Glomerular endothelial cell (primary cell): ENCODE measurements around the gene AAK1. TPM values are rescaled to one million over a fixed set of nuclear protein-coding genes. Genes with fewer than 3 reads are reported as not detected.
"Not testable (repeated sequence)": the region's sequence is repeated elsewhere in the genome, so short reads cannot be mapped to it uniquely, and the experiment has no call there.

Experiments
- DNase-seq: peaks from one replicate; pipeline ENCODE4 v3.0.0-alpha.2; 2011; ENCODE audit warnings: low read depth, low spot score; ENCODE audit errors: extremely low read depth
- total RNA-seq: library from RNA; depleted of rRNA; stranded (reverse); fragments of >200 nt; gene quantifications from 2 replicates; pipeline ENCODE4 v1.2.3, GENCODE V29; 2015

AAK1 gene
- total RNA-seq, 1 donor from 2014 or later: 83.4 TPM

- DNase-seq: no peak
Measured at GRCh38 chr2:69628325-69629021, 15.1 kb downstream of the AAK1 start.

DNA sequence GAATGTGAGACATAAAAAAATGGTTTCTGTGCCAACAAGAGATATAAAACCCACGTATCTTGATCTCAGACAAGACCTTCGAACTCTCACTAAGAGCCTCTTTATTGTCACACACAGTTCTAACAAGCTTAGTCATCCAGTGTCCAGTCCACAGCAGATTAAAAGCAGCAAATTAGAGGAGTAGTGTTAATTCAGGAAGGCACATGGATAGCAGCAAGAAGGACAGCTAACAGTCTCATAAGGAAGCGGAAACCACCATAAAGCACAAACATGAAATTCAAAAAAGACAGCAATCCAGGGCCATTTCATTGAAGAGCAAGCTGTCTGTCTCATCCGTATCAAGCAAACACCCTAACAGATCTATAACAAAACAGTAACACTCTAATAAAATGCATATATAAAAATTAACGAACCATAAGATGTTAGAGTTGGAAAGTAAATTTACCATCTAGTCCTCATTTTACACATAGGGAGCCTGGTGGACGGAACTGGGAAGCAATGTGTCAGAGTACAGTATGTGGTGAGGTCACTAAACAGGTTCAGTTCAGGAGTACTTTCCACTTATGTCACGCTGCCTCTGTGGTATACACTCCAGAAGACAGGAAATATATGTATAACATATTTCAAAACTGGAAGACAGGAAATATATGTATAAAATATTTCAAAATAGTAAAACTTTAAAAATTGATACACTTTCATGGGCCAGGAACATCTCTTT is 18.3 kb downstream of the AAK1 start:
- no peak for DNase-seq

- no peak for DNase-seq
Measured at GRCh38 chr2:69624611-69625010, 18.9 kb downstream of the AAK1 start.

DNA sequence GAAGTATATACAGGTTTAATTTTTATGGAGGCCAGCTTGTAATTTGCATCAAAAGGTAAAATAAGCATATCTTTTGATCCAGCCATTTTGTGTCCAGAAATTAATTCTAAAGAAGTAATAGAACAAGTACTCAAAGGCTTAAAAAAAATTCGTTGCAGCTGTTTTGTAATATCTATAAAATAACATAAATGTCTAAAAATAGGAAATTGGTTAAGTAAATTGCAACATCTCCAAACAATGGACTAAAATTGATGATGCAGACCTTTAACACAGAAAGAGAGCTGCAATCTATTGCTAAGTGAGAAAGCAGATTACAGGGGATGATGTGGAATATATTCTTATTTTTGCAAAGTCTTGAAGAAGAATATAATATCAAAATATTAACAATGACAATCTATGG is 19.4 kb downstream of the AAK1 start:
- no peak for DNase-seq

- no peak for DNase-seq
Measured at GRCh38 chr2:69623236-69623635, 20.3 kb downstream of the AAK1 start.

DNA sequence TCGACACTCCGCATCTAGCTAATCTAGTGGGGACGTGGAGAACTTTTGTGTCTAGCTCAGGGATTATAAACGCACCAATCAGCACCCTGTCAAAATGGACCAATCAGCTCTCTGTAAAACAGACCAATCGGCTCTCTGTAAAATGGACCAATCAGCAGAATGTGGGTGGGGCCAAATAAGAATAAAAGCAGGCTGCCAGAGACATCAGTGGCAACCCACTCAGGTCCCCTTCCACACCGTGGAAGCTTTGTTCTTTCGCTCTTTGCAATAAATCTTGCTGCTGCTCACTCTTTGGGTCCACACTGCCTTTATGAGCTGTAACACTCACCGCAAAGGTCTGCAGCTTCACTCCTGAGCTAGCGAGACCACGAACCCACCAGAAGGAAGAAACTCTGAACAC is 20.7 kb downstream of the AAK1 start:
- not testable (repeated sequence) for DNase-seq

DNA sequence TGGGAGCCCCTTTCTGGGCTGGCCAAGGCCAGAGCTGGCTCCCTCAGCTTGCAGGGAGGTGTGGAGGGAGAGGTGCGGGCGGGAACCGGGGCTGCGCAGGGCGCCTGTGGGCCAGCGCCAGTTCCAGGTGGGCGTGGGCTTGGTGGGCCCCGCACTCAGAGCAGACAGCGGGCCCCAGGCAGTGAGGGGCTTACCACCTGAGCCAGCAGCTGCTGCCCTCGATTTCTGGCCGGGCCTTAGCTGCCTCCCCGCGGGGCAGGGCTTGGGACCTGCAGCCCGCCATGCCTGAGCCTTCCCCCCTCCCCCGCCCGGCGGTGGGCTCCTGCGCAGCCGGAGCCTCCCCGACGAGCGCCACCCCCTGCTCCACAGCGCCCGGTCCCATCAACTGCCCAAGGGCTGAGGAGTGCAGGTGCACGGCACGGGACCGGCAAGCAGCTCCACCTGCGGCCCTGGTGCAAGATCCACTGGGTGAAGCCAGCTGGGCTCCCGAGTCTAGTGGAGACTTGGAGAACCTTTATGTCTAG is 21.5 kb downstream of the AAK1 start:
- DNase-seq: not testable (repeated sequence)

DNA sequence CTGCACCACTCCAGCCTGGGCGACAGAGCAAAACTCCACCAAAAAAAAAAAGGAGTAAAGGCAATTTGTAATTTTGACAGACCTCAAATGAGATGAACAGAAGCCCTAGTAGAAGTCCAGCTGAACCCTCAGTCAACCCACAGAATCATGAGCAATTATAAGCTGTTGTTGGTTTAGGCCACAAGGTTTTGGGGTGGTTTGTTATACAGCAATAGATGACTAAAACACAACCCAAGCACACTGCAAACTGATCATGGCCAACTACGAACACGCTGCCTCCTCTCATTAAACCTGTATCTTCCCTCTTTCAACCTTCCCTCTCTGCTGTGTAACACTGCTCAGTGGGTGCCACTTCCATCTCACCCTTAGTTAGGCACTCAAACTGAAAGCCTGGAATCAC is 22.1 kb downstream of the AAK1 start:
- DNase-seq: no peak

GRCh38 chr2:69620870-69621269 is 22.7 kb downstream of the AAK1 start:
- no peak for DNase-seq

DNA sequence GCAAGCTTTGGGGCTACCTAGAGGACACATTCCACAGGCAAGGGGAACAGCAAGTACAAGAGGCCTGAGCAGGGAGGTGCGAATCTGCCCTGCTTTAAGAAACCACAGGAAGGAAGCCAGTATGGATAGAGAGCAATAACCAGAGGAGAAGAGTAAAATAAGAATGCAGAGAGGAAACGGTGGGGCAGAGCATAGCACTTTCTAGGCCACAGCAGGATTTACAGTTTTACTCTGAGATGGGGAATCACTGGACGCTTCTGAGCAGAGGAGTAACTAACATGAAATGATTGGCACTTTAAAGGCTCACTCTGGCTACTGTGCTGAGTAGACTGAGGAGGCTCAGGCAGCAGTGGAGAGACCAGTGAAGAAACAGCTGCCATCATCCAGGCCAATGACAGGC is 23.8 kb downstream of the AAK1 start:
- DNase-seq: no peak

DNA sequence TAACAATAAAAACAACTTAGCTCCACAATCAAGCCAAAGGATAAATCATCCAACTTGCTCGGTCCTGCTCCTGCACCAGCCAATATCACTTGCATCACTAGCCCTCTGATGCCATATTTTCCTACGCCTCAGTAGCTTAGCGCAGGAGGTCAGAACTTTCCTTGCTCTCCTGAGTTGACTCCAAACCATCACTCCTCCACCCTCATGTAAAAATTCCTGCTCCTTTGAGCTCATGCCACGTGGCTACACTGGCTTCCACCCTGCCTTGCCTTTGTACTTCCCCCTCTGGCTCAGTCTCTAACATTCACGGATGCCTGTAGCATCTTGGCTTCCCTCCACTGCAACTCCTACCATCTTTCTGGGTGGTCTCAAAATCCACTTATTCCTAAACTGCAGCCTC is 25.2 kb downstream of the AAK1 start:
- DNase-seq: no peak

- DNase-seq: no peak
Measured at GRCh38 chr2:69617744-69618143, 25.8 kb downstream of the AAK1 start.

DNA sequence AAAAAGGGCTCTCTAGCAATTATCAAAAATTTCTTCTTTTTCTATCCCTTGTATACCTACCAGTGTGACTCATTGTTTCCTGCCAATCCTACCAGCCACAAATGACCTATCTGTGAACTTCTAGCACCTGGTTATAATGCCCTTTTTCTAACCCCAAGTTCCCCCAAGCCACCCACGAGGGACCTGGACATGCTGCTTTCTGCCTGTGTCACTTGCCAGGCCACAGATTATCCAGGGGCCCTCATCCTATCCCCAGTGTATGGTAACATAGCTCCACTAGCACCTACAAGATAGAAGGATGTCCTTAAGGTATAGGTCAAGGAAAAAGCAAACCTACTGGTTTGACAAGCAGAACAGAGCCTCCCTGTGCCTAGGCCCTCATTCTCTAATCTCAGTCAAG is 26.8 kb downstream of the AAK1 start:
- DNase-seq: no peak

GRCh38 chr2:69615969-69616368 is 27.6 kb downstream of the AAK1 start:
- no peak for DNase-seq

DNA sequence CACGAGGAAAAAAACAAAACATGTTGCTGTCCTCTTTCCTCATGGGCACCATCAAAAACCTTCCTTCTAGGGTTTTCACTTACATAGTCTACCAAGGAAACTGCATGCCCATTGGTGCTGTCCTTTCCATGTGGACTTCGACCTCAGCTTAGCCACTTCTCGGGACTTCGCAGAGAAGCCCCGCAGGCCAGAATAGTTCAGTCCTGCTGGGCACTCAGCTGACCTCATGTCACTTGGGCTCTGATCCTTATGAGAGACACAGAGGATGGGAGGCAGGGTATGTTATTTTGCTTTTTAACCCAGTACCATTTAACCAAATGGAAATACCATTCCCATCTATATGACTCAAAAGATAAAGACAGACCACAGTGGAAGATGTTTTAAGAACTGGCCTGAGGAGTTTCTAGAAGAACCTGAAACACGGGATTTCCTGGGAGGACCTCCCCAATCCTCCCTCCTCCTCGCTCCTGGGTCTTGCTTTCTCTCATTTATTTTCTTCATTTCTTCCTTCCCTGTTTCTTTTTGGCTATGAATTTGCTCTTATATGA is 28.4 kb downstream of the AAK1 start:
- no peak for DNase-seq

GRCh38 chr2:69612707-69613106 is 30.8 kb downstream of the AAK1 start:
- no peak for DNase-seq

DNA sequence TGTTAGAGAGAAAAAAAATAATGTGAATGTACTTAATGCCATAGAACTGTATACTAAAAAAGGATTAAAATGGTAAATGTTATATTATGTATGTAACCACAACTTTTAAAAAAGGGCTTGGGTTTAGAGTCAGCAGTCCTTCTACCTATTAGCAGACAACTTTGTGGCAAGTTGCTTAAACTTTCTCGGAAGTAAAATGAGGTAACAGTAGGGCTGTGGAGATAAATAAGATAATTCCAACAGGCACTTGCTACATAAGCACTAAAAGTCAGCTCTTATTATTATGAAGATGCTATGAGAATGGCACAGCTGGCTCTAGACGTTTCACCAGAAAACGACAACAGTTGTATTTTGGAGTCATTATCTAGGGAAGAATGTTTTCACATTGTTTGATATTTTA is 31.3 kb downstream of the AAK1 start:
- no peak for DNase-seq

GRCh38 chr2:69608109-69608508 is 35.4 kb downstream of the AAK1 start:
- no peak for DNase-seq

DNA sequence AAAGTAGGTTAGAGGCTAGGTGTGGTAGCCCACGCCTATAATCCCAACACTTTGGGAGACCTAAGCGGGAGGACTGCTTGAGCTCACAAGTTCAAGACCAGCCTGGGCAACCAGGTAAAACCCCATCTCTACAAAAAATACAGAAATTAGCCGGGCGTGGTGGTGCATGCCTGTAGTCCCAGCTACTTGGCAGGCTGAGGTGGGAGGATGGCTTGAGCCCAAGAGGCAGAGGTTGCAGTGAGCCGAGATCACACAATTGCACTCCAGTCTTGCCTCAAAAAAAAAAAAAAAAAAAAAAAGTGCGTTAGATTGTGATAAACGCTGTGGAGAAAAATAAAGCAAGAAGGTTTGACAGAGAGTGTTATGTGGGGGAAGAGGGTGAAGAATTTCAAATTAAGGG is 36.8 kb downstream of the AAK1 start:
- not testable (repeated sequence) for DNase-seq

DNA sequence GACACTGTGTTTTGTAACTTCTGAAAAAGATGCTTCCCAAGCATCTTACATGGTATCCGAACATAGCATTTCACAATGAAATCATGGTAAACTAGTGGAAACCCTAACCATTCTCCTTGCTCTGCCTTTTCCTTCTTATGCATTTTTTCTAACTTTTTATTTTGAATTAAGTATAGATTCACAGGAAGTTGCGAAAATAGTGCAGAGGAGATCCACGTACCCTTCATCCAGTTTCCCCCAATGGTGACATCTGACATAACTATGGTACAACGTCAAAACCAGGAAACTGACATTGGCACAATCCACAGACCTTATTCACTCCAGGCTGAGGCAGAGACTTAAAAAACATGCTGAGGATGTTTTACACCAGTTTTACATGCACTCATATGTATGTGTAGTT is 38.3 kb downstream of the AAK1 start:
- DNase-seq: no peak

GRCh38 chr2:69604836-69605235 is 38.7 kb downstream of the AAK1 start:
- no peak for DNase-seq
